Mesendoderm (in vitro differentiated cells): Measurements from ENCODE around the gene PI4K2A.

ENCODE experiments used
- DNase-seq: peaks from one replicate; pipeline ENCODE4 v3.0.0; 2013
- H2AK5ac ChIP-seq: 2 replicates; pipeline ENCODE4 v1.6.1; 2013; ENCODE audit warnings: low read length, inconsistent platforms
- H2BK120ac ChIP-seq: 2 replicates; pipeline ENCODE4 v1.6.1; 2013; ENCODE audit warnings: low read depth, mild to moderate bottlenecking, low read length, moderate library complexity, mixed read lengths
- H2BK15ac ChIP-seq: replicated peaks from 2 replicates; pipeline ENCODE4 v1.6.1; 2013; ENCODE audit warnings: low read depth, mild to moderate bottlenecking, moderate library complexity
- H2BK5ac ChIP-seq: 2 replicates; pipeline ENCODE4 v1.6.1; 2013; ENCODE audit warnings: low read length, inconsistent platforms
- H3K18ac ChIP-seq: 2 replicates; pipeline ENCODE4 v1.6.1; 2013; ENCODE audit warnings: mild to moderate bottlenecking, low read length, mixed read lengths
- H3K23ac ChIP-seq: one replicate; pipeline ENCODE4 v1.6.1; 2013; ENCODE audit warnings: low read length
- H3K27ac ChIP-seq: 2 replicates; pipeline ENCODE4 v1.5.1; 2013; ENCODE audit warnings: low read depth, mild to moderate bottlenecking, inconsistent platforms, low read length, moderate library complexity
- H3K27me3 ChIP-seq: 2 replicates; pipeline ENCODE4 v1.6.1; 2013; ENCODE audit warnings: low read length, control low read depth, mild to moderate bottlenecking, inconsistent platforms; ENCODE audit not compliant: insufficient read depth, poor library complexity
- H3K36me3 ChIP-seq: 2 replicates; pipeline ENCODE4 v1.6.1; 2013; ENCODE audit warnings: low read length, inconsistent platforms; ENCODE audit not compliant: control insufficient read depth, insufficient read depth
- H3K4ac ChIP-seq: one replicate; pipeline ENCODE4 v1.6.1; 2013; ENCODE audit warnings: low read depth, mild to moderate bottlenecking, low read length, moderate library complexity
- H3K4me1 ChIP-seq: 2 replicates; pipeline ENCODE4 v1.6.1; 2013; ENCODE audit warnings: low read depth, low read length, inconsistent platforms; ENCODE audit not compliant: control insufficient read depth
- H3K4me2 ChIP-seq: 2 replicates; pipeline ENCODE4 v1.6.1; 2013; ENCODE audit warnings: low read length
- H3K4me3 ChIP-seq: 2 replicates; pipeline ENCODE4 v1.5.1; 2013; ENCODE audit warnings: mild to moderate bottlenecking, low read length
- H3K56ac ChIP-seq: one replicate; pipeline ENCODE4 v1.6.1; 2013; ENCODE audit warnings: low read length
- H3K79me1 ChIP-seq: 2 replicates; pipeline ENCODE4 v1.6.1; 2013; ENCODE audit warnings: low read length, inconsistent platforms
- H3K79me2 ChIP-seq: 2 replicates; pipeline ENCODE4 v1.6.1; 2013; ENCODE audit warnings: mild to moderate bottlenecking, low read length; ENCODE audit not compliant: control insufficient read depth, insufficient read depth
- H3K9ac ChIP-seq: 2 replicates; pipeline ENCODE4 v1.6.1; 2013; ENCODE audit warnings: low read length, inconsistent platforms
- H4K5ac ChIP-seq: one replicate; pipeline ENCODE4 v1.6.1; 2013; ENCODE audit warnings: low read length
- H4K8ac ChIP-seq: one replicate; pipeline ENCODE4 v1.6.1; 2013; ENCODE audit warnings: low read depth, mild to moderate bottlenecking, control low read depth, low read length, moderate library complexity
- WGBS: extraction: QIAGEN DNeasy Blood & Tissue Kit; methylation state at CpG from one replicate; pipeline ENCODE4 v1.1.7; 2013; ENCODE audit warnings: low lambda C conversion rate, missing lambda C conversion rate; ENCODE audit not compliant: insufficient coverage; ENCODE audit errors: extremely low coverage; 5-methylcytosine and 5-hydroxymethylcytosine counted together

The PI4K2A gene

GRCh38 chr10:97667463-97667862 is 27.0 kb downstream of the PI4K2A start:
- no peaks in the 10 kb centered on the region for H3K79me2 ChIP-seq
- no peak overlapping the region for H3K9ac ChIP-seq
- peaks cover 12% of the 10 kb centered on the region for H3K36me3 ChIP-seq
- no peak overlapping the region for H2BK15ac ChIP-seq
- DNase-seq = no peak
- no CpG with 5 or more reads among the region's 6 CpGs for WGBS
- H4K5ac ChIP-seq = no peak overlapping the region
- H2AK5ac ChIP-seq = no peak overlapping the region
- no peak overlapping the region for H3K4ac ChIP-seq
- H3K27ac ChIP-seq = no peak overlapping the region
- H3K23ac ChIP-seq = no peak overlapping the region
- no peaks in the 10 kb centered on the region for H3K4me1 ChIP-seq
- no peak overlapping the region for H2BK120ac ChIP-seq
- H2BK5ac ChIP-seq = no peak overlapping the region
- H3K27me3 ChIP-seq = no peaks in the 10 kb centered on the region
- H4K8ac ChIP-seq = no peak overlapping the region
- no peak overlapping the region for H3K4me2 ChIP-seq
- no peaks in the 10 kb centered on the region for H3K79me1 ChIP-seq
- H3K56ac ChIP-seq = no peak overlapping the region
- H3K18ac ChIP-seq = no peak overlapping the region
- no peak overlapping the region for H3K4me3 ChIP-seq

- Histone ChIP-seq H4K8ac (no peak overlapping the region), H3K79me2 (no peaks in the 10 kb centered on the region), H3K56ac (no peak overlapping the region), H3K4me3 (no peak overlapping the region), H3K27me3 (no peaks in the 10 kb centered on the region), H3K4me1 (no peaks in the 10 kb centered on the region), H3K18ac (no peak overlapping the region), H4K5ac (no peak overlapping the region), H3K9ac (no peak overlapping the region), H2BK5ac (no peak overlapping the region), H3K23ac (no peak overlapping the region), H2BK120ac (no peak overlapping the region), H3K4me2 (no peak overlapping the region), H2AK5ac (no peak overlapping the region), H3K79me1 (no peaks in the 10 kb centered on the region), H2BK15ac (no peak overlapping the region), H3K4ac (no peak overlapping the region), H3K27ac (no peak overlapping the region), H3K36me3 (peaks cover 13% of the 10 kb centered on the region)
- no peak for DNase-seq
- WGBS = no CpG with 5 or more reads among the region's 1 CpG
Measured at GRCh38 chr10:97669571-97669970, 29.1 kb downstream of the PI4K2A start.

DNA sequence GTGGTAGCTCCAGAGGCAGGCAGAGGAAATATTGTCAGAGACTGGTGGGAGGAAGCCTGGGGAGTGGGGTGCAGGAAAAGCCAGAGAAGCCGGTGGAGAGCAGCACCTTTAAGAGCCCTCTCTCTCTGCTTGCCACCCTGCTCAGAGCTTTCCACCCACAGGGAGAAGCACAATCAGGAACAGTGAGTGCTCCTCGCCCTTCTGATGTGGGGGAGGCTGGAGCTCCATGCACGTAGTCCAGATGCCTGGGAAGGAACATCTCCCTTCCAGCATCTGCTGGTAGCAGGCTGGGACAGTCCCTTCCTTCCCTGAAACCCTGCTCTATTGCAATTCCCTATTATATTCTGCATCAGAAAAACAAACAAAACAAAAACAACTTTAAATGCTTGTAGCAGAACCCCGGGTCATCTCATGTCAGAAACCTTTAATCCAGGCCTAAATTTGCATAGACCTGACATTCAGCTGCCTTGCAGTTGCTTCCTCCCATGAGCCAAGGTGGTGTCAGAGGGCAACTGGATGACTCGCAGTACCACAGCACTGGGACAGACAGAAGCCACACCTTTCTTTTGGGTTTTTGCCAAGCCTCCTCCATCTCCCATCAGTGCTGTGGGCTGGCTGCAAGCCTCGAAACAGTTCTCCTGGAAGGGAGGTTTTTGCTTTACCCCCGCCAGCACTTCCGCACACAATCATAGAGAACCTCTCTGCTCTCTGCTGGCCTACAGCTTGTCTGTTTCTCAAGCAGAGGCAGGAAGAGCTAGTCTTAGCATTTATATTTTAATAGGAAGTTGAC is 33.5 kb downstream of the PI4K2A start:
- Histone ChIP-seq H3K4me2 (no peak overlapping the region), H3K36me3 (peaks cover 13% of the 10 kb centered on the region), H3K18ac (no peak overlapping the region), H3K79me2 (no peaks in the 10 kb centered on the region), H3K27ac (no peak overlapping the region), H2BK15ac (no peak overlapping the region), H3K79me1 (no peaks in the 10 kb centered on the region), H3K27me3 (no peaks in the 10 kb centered on the region), H4K5ac (no peak overlapping the region), H3K9ac (no peak overlapping the region), H3K56ac (no peak overlapping the region), H2BK5ac (no peak overlapping the region), H3K4ac (no peak overlapping the region), H3K4me1 (no peaks in the 10 kb centered on the region), H3K4me3 (no peak overlapping the region), H2AK5ac (no peak overlapping the region), H3K23ac (no peak overlapping the region), H4K8ac (no peak overlapping the region), H2BK120ac (no peak overlapping the region)
- WGBS = no CpG with 5 or more reads among the region's 8 CpGs
- no peak for DNase-seq

DNA sequence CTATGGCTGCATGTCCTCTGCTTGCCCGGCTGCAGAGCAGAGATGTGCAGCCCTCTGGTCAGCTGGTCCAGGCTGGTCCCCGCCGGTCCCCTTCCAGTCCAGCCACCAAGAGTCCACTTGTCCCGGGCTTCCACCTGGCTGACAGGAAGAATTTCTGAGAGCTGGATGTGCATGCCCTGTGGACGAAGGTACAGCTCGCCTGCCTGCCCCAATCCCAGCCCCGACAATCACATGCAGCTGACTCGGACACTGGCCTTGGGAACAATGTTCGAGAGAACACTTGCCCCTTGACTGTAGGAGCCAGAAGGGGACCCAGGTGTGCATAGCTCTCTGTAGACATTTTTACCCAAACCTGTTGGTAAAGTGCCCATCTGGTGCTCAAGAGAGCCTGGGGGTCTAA is 34.8 kb downstream of the PI4K2A start:
- DNase-seq = no peak
- Histone ChIP-seq H3K9ac (no peak overlapping the region), H3K79me1 (no peaks in the 10 kb centered on the region), H2BK15ac (no peak overlapping the region), H3K56ac (no peak overlapping the region), H3K4me1 (no peaks in the 10 kb centered on the region), H3K27ac (no peak overlapping the region), H3K4ac (no peak overlapping the region), H2BK120ac (no peak overlapping the region), H3K23ac (no peak overlapping the region), H4K8ac (no peak overlapping the region), H3K18ac (no peak overlapping the region), H3K27me3 (no peaks in the 10 kb centered on the region), H3K79me2 (no peaks in the 10 kb centered on the region), H3K36me3 (peaks cover 10% of the 10 kb centered on the region), H3K4me2 (no peak overlapping the region), H2BK5ac (no peak overlapping the region), H3K4me3 (no peak overlapping the region), H2AK5ac (no peak overlapping the region), H4K5ac (no peak overlapping the region)
- WGBS = no CpG with 5 or more reads among the region's 9 CpGs

- Histone ChIP-seq H3K27me3 (no peaks in the 10 kb centered on the region), H3K27ac (no peak overlapping the region), H3K4me1 (no peaks in the 10 kb centered on the region), H3K9ac (no peak overlapping the region), H3K79me2 (no peaks in the 10 kb centered on the region), H3K18ac (no peak overlapping the region), H2BK120ac (no peak overlapping the region), H3K56ac (no peak overlapping the region), H3K4ac (no peak overlapping the region), H3K23ac (no peak overlapping the region), H3K36me3 (peaks cover 10% of the 10 kb centered on the region), H2AK5ac (no peak overlapping the region), H2BK15ac (no peak overlapping the region), H3K4me2 (no peak overlapping the region), H3K4me3 (no peak overlapping the region), H4K5ac (no peak overlapping the region), H4K8ac (no peak overlapping the region), H2BK5ac (no peak overlapping the region), H3K79me1 (no peaks in the 10 kb centered on the region)
- no CpG with 5 or more reads among the region's 2 CpGs for WGBS
- peak; percentile 69 for DNase-seq
Measured at GRCh38 chr10:97676770-97677581, 36.5 kb downstream of the PI4K2A start.
